Upper lobe of left lung (tissue), 4 donors: ENCODE results near the gene METTL26.

ENCODE experiments used
- EP300 ChIP-seq, 4 donors: sonication (generic); formaldehyde crosslinking; IDR thresholded peaks; one replicate each; pipeline ENCODE4 v1.5.1; 2017; ENCODE audit warnings: antibody characterized with exemption in 4 of 4, control low read depth in 2 of 4
- POLR2A ChIP-seq, 4 donors: fragments of 450-650 bp; IDR thresholded peaks; one replicate each; pipeline ENCODE4 v1.5.1; 2016 to 2017; ENCODE audit warnings: antibody characterized with exemption in 4 of 4, mild to moderate bottlenecking in 2 of 4
- POLR2AphosphoS5 ChIP-seq, 2 donors: sonication (generic); formaldehyde crosslinking; IDR thresholded peaks; one replicate each; pipeline ENCODE4 v1.5.1; 2017; ENCODE audit warnings: antibody characterized with exemption in 2 of 2
- TF ChIP-seq, protein P1 (sequence below), 6 experiments: fragments of 450-650 bp in 4 of 6; fragments of 200-600 bp in 2 of 6; sonication (generic) in 2 of 6; IDR thresholded peaks; one replicate each; pipeline ENCODE4 v1.5.1; 2016 to 2019; ENCODE audit warnings: antibody characterized with exemption in 6 of 6

DNA sequence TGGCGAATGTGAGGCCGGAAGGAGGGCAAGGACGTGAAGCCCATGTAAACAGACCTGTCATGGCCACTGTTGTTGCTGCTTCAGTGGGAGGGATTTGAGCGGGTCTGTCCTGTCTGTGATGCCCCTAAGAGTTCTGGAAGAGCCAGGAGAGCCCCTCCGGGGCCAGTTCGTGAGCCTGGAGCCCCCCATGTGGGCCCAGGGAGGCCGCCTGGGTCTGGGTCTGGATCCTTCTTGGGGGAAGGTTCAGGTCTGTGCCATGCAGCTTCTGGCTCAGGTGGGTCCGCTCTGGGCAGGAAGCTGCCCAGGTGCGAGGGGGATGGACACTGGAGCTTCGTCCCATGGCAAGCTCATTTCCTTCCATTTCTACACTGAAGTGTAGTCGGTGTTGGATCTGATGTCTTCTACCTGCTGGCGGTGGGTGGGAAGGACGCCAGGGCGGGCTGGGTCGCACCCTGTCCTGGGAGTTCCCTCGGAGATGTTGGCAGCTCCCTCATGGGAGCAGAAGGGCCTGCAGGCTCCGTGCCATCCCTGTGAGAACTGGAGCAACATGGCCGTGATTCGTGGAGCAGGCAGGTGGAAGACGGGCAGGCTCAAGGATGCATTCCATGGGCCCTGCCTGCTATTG, 16.5 kb downstream of the METTL26 start:
- TF ChIP-seq, protein P1, sequence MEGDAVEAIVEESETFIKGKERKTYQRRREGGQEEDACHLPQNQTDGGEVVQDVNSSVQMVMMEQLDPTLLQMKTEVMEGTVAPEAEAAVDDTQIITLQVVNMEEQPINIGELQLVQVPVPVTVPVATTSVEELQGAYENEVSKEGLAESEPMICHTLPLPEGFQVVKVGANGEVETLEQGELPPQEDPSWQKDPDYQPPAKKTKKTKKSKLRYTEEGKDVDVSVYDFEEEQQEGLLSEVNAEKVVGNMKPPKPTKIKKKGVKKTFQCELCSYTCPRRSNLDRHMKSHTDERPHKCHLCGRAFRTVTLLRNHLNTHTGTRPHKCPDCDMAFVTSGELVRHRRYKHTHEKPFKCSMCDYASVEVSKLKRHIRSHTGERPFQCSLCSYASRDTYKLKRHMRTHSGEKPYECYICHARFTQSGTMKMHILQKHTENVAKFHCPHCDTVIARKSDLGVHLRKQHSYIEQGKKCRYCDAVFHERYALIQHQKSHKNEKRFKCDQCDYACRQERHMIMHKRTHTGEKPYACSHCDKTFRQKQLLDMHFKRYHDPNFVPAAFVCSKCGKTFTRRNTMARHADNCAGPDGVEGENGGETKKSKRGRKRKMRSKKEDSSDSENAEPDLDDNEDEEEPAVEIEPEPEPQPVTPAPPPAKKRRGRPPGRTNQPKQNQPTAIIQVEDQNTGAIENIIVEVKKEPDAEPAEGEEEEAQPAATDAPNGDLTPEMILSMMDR (IDR thresholded peaks at IDR 0.05) = no peak
- TF ChIP-seq EP300 (IDR thresholded peaks at IDR 0.05) (no peak), POLR2A (IDR thresholded peaks at IDR 0.05) (no peak), POLR2AphosphoS5 (IDR thresholded peaks at IDR 0.05) (no peak)
